Measurements from ENCODE around the gene ATG5. TPM values are rescaled to one million over a fixed set of nuclear protein-coding genes. Genes with fewer than 3 reads are reported as not detected.
A peak's percentile ranks its signal among the peaks of the same experiment; 100 is the strongest.

ATG5 gene
- polyA plus RNA-seq, 3 donors: 15.0 to 31.4 (median 29.9) TPM

DNA sequence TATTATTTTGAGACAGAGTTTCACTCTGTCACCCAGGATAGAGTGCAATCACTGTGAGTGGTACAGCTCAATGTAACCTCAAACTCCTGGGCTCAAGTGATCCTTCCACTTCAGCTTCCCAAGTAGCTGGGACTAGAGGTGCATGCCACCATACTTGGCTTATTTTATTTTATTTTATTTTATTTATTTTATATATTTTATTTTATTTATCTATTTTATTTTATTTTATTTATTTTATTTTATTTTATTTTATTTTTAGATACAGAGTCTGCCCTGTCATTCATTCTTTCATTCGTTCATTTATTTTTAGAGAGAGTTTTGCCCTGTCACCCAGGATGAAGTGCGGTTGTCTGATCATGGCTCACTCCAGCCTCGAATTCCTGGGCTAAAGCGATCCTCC lies 35.5 kb downstream of the ATG5 start:
- Mint-ChIP-seq H3K27ac (peak overlapping the region in 1 of 7 donors; percentile 25), H3K4me3 (no peak overlapping the region), H3K36me3 (peaks cover 45 to 54% of the 10 kb centered on the region in 2 donors), H3K27me3 (ENCODE audit: low read depth in 3 of 3) (no peaks in the 10 kb centered on the region), H3K4me1 (no peaks in the 10 kb centered on the region), H3K9me3 (peaks cover 4 to 12% (median 11%) of the 10 kb centered on the region in 7 donors)
- Histone ChIP-seq H3K27me3 (ENCODE audit: control insufficient read depth in 2 of 2, insufficient read depth in 2 of 2, low read length in 2 of 2) (no peaks in the 10 kb centered on the region), H3K27ac (ENCODE audit: low read depth in 1 of 2, low read length in 2 of 2) (no peak overlapping the region), H4K20me1 (ENCODE audit: insufficient read depth, low read length) (peaks cover 14% of the 10 kb centered on the region), H3K4me3 (replicated peaks in 1 of 3; ENCODE audit: low read depth in 2 of 3, low read length in 3 of 3) (no peak overlapping the region), H3K4me1 (ENCODE audit: control insufficient read depth in 1 of 2, insufficient read depth in 2 of 2, low read length in 2 of 2) (no peaks in the 10 kb centered on the region), H3K4me2 (replicated peaks; ENCODE audit: extremely low read depth, low read length, poor library complexity, severe bottlenecking) (no peak overlapping the region), H3K9ac (ENCODE audit: insufficient read depth, low read length, poor library complexity, severe bottlenecking) (no peak overlapping the region), H3K9me3 (replicated peaks in 1 of 2; ENCODE audit: control insufficient read depth in 1 of 2, insufficient read depth in 1 of 2, low read length in 2 of 2) (peaks cover 4 to 21% of the 10 kb centered on the region in 2 donors), H2AFZ (ENCODE audit: insufficient read depth, low read depth, low read length, poor library complexity, severe bottlenecking) (no peak overlapping the region), H3K36me3 (replicated peaks in 1 of 2; ENCODE audit: control insufficient read depth in 1 of 2, insufficient read depth in 2 of 2, low read length in 2 of 2) (peaks cover 31 to 43% of the 10 kb centered on the region in 2 donors), H3K79me2 (ENCODE audit: insufficient read depth, low read length) (peaks cover 35% of the 10 kb centered on the region)
- 100% methylated on average over 3 of the region's 4 CpGs for WGBS (ENCODE audit: insufficient coverage)
- TF ChIP-seq, protein P1, sequence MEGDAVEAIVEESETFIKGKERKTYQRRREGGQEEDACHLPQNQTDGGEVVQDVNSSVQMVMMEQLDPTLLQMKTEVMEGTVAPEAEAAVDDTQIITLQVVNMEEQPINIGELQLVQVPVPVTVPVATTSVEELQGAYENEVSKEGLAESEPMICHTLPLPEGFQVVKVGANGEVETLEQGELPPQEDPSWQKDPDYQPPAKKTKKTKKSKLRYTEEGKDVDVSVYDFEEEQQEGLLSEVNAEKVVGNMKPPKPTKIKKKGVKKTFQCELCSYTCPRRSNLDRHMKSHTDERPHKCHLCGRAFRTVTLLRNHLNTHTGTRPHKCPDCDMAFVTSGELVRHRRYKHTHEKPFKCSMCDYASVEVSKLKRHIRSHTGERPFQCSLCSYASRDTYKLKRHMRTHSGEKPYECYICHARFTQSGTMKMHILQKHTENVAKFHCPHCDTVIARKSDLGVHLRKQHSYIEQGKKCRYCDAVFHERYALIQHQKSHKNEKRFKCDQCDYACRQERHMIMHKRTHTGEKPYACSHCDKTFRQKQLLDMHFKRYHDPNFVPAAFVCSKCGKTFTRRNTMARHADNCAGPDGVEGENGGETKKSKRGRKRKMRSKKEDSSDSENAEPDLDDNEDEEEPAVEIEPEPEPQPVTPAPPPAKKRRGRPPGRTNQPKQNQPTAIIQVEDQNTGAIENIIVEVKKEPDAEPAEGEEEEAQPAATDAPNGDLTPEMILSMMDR (IDR thresholded peaks at IDR 0.05): no peak
- no peak for DNase-seq
- intact Hi-C loops (cut with micrococcal nuclease): no loop called here

DNA sequence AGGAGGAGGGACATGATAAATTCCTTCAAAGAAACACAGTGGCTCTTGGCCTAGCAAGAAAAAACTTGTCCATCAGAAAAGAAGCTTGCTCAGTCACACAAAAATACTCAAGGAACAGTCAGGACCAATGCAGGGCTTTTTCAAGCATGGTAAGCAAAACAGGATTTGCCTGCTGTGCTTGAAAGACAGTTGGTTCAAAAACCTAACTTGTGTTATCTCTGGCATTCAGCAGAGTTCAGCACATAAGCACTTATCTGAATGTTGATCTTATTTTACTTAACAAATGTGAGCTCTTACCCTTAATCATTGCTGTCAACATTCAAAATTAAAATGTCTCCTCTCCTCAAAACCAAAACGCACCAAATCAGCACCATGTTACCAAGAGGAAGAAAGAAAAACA lies 38.3 kb downstream of the ATG5 start:
- H3K36me3 Mint-ChIP-seq: peaks cover 34 to 42% of the 10 kb centered on the region in 2 donors
- H3K36me3 ChIP-seq (replicated peaks in 1 of 2; ENCODE audit: control insufficient read depth in 1 of 2, insufficient read depth in 2 of 2, low read length in 2 of 2): peaks cover 19 to 39% of the 10 kb centered on the region in 2 donors
- H3K4me2 ChIP-seq (replicated peaks; ENCODE audit: extremely low read depth, low read length, poor library complexity, severe bottlenecking): no peak overlapping the region
- no peak overlapping the region for H3K27ac ChIP-seq (ENCODE audit: low read depth in 1 of 2, low read length in 2 of 2)
- no CpG with 5 or more reads among the region's 1 CpG for WGBS (ENCODE audit: insufficient coverage)
- intact Hi-C loops (cut with micrococcal nuclease): no loop called here
- H3K27me3 ChIP-seq (ENCODE audit: control insufficient read depth in 2 of 2, insufficient read depth in 2 of 2, low read length in 2 of 2): no peaks in the 10 kb centered on the region
- no peak for DNase-seq
- H3K79me2 ChIP-seq (ENCODE audit: insufficient read depth, low read length): peaks cover 37% of the 10 kb centered on the region
- H3K4me1 Mint-ChIP-seq: no peaks in the 10 kb centered on the region
- peaks cover 22% of the 10 kb centered on the region for H4K20me1 ChIP-seq (ENCODE audit: insufficient read depth, low read length)
- peaks cover 4 to 18% of the 10 kb centered on the region in 2 donors for H3K9me3 ChIP-seq (replicated peaks in 1 of 2; ENCODE audit: control insufficient read depth in 1 of 2, insufficient read depth in 1 of 2, low read length in 2 of 2)
- no peak overlapping the region for H3K4me3 Mint-ChIP-seq
- H3K27me3 Mint-ChIP-seq (ENCODE audit: low read depth in 3 of 3): no peaks in the 10 kb centered on the region
- H3K9ac ChIP-seq (ENCODE audit: insufficient read depth, low read length, poor library complexity, severe bottlenecking): no peak overlapping the region
- no peak overlapping the region for H3K4me3 ChIP-seq (replicated peaks in 1 of 3; ENCODE audit: low read depth in 2 of 3, low read length in 3 of 3)
- H3K27ac Mint-ChIP-seq: no peak overlapping the region
- no peaks in the 10 kb centered on the region for H3K4me1 ChIP-seq (ENCODE audit: control insufficient read depth in 1 of 2, insufficient read depth in 2 of 2, low read length in 2 of 2)
- TF ChIP-seq, protein P1 (IDR thresholded peaks at IDR 0.05): no peak
- H2AFZ ChIP-seq (ENCODE audit: insufficient read depth, low read depth, low read length, poor library complexity, severe bottlenecking): no peak overlapping the region
- H3K9me3 Mint-ChIP-seq: peaks cover 4 to 11% (median 10%) of the 10 kb centered on the region in 7 donors

Measured in CD14-positive monocyte (primary cell).